ENCODE measurements around the gene RHOJ. TPM values are rescaled to one million over a fixed set of nuclear protein-coding genes. Genes with fewer than 3 reads are reported as not detected.

The RHOJ gene
- total RNA-seq (ENCODE audit: low replicate concordance) = 10.5 and 41.2 TPM in 2 replicates

GRCh38 chr14:63204407-63205043, at the start of gene RHOJ:
Gene RHOJ, plus strand, starts transcription at chr14:63204443. Its CDS starts 427 bp downstream, at chr14:63204870.

GRCh38 chr14:63318835-63319234, 114.6 kb downstream of the RHOJ start, which contains the start of gene GPHB5:
Gene GPHB5, minus strand, starts transcription at chr14:63318935. Its CDS starts 1,086 bp downstream, at chr14:63317849.

Other genes starting within 250 kb of the RHOJ start
- under 0.01 and 0.15 TPM in 2 replicates for gene KCNH5, start 159.0 kb upstream of the RHOJ start, total RNA-seq (ENCODE audit: low replicate concordance)
- gene GPHB5, start 114.5 kb downstream of the RHOJ start, total RNA-seq (ENCODE audit: low replicate concordance) = not detected in 2 replicates